GM19468 (cell line): ENCODE measurements around the gene NEAT1.

ENCODE experiments used
- ATAC-seq: cut with Tn5 transposase; IDR thresholded peaks from one replicate; pipeline ENCODE4 v1.9.1; 2021; ENCODE audit warnings: mild to moderate bottlenecking, moderate library complexity, moderate number of reproducible peaks; ENCODE audit not compliant: unreplicated experiment; ENCODE audit errors: extremely low read depth

NEAT1 gene

DNA sequence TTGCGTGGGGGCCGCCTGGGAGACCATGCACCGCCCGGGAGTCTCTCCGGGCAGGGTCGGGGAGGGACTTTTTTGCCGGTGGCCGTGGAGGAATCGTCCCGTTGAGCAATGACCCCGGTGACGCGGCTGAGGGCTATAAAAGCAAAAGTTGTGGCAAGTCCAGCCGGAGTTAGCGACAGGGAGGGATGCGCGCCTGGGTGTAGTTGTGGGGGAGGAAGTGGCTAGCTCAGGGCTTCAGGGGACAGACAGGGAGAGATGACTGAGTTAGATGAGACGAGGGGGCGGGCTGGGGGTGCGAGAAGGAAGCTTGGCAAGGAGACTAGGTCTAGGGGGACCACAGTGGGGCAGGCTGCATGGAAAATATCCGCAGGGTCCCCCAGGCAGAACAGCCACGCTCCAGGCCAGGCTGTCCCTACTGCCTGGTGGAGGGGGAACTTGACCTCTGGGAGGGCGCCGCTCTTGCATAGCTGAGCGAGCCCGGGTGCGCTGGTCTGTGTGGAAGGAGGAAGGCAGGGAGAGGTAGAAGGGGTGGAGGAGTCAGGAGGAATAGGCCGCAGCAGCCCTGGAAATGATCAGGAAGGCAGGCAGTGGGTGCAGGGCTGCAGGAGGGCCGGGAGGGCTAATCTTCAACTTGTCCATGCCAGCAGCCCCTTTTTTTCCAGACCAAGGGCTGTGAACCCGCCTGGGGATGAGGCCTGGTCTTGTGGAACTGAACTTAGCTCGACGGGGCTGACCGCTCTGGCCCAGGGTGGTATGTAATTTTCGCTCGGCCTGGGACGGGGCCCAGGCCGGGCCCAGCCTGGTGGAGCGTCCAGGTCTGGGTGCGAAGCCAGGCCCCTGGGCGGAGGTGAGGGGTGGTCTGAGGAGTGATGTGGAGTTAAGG is at the start of gene NEAT1:
TSS of gene NEAT1 (plus strand) at position 166 of the 883 bp plus-strand sequence.
- peak; percentile 10 for ATAC-seq

- ATAC-seq = no peak
Observed at GRCh38 chr11:65373839-65374580, 48.6 kb upstream of the NEAT1 start.

DNA sequence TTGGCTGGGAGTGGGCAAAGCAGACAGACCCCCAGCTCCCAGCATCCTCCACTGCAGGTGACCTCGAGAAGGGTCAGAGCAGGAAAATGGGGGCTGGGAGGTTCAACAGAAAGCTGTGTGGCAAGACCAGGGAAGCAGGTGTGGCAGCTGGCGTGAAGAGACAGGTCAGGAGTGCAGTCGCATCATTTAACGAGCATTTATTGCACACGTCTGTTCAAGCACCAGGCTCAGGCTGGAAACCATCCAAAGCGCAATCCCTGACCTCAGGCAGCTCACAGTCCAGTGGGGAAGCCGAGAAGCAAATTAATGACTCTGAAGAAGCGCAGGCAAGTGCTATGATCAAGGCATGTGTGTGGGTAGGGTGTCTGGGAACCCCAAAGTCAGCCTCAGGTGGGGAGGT is 47.6 kb upstream of the NEAT1 start:
- ATAC-seq = no peak

- no peak for ATAC-seq
Observed at GRCh38 chr11:65376138-65376713, 46.4 kb upstream of the NEAT1 start.

DNA sequence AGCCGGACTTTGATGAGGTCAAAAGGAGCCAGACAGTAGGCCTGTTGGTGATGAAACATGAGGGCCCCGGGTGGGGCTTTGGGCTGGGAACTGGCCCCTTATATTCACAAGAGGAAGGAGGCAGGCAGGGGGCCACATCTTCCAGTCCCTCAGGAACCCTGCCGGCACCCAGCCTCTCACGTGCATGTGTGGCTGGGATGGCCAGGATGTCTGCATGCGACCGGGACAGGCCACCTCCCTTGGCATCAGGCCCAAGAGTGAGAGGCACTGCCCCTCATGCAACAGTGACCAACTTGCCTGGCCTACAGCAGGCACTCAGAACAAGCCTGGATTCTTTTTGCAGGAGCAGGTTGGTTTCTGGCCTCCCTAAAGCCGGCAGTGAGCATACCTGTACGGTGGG is 45.6 kb upstream of the NEAT1 start:
- ATAC-seq = no peak

DNA sequence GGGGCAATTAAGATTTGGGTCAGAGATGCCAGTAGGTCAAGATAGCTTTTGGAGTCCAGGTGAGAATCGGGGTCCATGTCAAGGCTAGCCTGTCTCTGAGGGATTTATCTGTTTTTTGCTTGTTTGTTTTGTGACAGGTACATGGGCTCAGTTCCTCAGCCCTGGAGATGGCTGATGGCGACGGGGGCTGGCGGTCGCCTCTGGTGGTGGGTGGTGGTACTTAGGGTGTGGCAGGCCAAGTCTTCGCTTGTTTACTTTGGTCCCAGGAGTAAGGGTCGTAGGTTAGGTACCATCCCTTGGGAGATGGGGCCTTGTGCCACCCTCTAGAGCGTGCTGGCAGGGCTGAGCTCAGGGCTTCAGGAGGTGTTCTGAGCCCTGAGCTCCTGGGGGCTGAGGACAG is 44.8 kb upstream of the NEAT1 start:
- no peak for ATAC-seq

DNA sequence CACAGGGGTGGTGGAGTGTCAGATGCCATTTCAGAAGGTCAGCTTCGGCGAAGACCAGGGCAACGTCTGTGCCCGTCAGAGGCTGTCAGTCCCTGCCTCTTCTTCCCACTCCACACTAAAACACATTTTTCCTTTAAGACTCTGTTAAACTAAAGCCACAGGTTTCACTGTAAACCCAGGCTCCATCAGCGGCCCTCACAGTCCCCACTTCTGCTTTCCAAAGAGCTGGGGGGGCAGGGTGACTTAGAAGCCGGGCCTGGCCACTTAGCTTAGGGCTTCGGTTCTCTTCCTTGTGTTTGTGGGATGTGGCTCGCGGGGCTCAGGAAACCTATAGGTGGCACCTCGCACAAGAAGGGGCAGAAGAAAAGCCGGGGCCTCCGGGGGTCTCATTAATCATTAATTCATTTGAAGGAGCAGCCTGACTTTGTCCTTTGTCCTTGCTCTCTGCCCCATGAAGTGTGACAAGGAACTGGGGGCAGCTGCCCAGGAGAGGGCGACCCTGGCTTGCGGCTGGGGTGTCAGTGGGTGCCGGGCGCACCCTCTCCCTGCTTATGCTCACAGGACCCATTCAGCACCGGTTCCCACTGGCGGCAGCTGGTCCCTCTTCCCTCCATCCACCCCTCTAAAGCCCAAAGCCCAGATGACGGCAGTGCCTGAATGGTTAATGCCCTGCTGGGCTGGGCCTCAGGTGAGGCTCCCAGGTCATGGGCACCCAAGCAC is 44.2 kb upstream of the NEAT1 start:
- ATAC-seq = no peak

GRCh38 chr11:65378928-65379638 is 43.5 kb upstream of the NEAT1 start:
- ATAC-seq = no peak

DNA sequence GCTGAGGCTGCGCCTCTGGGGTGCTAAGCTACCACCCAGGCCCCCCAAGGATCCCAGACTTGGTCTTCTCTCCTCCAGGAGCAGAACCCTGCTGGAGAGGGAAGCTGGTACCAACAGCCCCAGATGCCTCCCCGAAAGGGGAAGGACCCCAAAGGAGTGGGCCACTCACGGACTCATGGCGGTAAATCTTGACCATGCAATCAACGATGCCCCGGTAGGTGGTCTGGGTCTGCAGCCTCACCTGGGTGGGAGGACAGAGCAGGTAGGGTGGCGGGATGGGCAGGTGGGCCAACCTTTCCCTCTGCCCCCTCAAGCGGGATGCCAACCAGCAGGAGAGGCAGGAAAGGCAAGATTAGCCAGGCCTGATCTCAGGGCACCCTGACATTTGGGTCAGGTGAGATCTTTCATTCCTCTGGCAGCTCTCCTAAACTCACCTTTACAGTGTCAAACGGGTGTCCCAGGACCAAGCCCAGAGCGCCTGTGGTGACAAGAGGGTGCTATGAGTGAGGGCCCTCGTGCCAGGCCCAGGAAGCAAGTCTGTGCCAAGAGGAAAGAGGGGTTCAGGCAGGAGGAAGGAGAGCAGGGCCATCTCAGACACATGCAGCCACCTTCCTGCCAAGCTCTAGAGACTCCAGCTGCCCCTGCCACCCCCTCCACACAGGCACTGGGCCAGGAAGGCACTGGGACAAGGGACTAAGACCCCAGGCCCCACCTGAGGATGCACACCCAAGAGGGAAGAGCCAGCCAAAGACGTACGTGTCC is 42.7 kb upstream of the NEAT1 start:
- ATAC-seq = no peak

DNA sequence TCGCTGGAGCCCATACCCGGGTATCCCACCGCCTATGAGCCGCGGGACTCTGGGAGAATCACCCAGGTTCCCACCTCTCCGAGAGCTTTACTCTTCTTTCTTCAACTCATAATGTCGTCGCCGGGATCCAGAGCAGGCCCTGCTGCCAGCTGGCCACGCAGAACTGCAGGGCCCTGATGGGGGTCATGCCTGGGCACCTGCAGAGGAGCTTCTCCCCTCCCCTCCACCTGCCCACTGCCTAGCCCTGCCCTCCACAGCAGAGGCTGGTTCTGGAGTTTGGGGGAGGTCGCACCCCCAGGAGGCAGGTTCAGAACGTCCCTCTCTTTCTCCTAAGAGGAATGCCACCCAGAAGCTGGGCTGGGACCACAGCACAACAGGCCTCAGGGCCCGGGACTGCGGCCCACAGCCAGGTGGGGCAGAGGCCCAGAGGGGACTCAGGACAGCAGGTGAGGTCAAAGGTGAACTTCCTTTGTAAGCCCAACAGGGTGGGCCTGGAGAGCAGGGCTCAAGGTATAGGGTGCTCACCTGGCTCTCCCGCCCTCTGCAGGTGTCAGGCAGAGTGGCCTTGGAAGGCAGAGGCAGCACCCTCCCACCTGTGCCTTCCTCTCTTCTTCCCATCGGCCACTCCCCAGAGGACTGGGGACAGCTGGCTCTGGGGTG is 42.0 kb upstream of the NEAT1 start:
- ATAC-seq = no peak

DNA sequence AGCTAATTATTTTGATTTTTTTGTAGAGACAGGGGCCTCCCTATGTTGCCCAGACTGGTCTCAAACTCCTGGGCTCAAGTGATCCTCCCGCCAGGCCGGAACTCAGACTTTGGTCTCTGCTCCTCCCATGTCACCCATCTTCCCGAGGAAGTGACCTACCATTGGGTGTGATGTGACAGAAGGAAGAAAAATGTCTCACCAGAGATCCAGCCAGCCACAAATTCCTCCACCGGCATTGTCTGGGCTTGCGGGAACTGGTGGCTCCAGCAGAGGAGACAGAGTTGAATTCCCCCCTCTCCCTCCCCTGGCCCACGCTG is 40.9 kb upstream of the NEAT1 start:
- ATAC-seq = no peak

GRCh38 chr11:65382033-65382803 is 40.4 kb upstream of the NEAT1 start, which contains the start of gene SLC25A45:
Gene SLC25A45 (minus strand): TSS chr11:65382646. CDS start chr11:65381951, 695 bp downstream.
- peak; percentile 50 for ATAC-seq

DNA sequence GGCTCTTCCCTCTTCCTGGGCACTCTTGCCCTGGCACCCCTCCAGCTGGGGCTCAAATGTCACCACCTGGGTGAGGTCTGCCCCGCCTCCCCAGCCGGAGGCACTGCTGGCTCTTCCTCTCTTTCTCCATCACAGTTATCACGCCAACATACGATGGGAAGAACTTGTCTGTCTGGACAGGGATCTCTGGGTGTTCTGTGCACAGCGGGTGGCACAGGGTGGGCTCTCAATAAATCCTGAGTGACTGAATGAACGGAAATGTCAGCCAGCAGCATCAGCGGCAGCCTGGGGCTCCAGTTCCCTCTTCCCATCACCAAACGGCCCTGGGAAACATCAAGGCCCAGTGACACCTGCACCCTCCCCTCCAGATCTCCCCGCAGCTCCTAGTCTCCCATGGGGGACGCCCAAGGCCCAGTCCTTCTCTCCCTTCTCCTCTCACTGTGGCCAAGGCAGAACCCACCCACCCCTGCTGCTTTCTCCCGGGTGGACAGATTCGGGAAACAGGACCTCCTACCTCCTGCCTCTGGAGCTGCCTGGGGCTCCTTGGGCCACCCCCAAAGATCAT is 39.7 kb upstream of the NEAT1 start:
- no peak for ATAC-seq

DNA sequence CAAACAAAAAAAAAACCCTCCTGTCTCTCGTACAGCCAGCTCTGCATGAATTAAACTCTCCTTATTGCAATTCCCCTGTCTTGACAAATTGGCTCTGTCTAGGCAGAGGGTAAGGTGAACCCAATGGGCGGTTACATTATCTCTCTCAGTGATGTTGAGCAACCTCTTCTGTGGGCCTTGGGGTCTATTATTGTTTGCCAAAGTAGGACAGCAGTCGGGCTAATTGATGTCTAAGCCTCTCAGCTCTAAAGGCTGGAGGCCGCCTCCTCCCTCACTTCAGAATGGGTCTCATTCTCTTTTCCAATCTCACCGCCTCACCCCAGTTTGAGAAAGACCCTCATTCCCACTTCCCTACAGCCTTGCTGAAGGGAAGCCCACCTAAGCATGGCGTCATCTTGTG is 38.8 kb upstream of the NEAT1 start:
- no peak for ATAC-seq

DNA sequence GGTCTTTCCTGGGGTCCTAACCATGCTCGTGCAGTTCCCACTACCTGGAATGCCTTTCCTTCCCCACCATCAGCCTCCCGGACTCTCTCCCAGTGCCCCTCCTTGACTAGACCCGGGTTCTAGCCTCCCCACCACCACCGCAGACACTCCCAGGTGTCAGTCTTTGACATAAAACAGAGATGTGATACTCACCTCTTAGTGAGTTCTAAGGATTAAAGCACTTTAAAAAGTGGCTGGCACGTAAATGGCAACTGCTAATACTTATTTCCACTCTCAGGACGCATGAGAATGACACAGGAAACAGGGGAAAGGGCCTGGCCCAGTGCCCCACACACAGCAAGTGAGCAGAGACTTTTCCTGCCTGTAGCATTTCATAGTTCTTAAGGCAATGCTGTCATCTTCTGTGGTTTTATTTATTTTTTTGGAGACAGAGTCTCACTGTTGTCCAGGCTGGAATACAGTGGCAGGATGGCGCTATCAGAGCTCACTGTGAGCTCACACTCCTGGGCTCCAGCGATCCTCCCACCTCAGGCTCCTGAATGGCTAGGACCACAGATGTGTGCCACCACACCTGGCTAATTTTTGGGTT is 38.2 kb upstream of the NEAT1 start:
- ATAC-seq = no peak

DNA sequence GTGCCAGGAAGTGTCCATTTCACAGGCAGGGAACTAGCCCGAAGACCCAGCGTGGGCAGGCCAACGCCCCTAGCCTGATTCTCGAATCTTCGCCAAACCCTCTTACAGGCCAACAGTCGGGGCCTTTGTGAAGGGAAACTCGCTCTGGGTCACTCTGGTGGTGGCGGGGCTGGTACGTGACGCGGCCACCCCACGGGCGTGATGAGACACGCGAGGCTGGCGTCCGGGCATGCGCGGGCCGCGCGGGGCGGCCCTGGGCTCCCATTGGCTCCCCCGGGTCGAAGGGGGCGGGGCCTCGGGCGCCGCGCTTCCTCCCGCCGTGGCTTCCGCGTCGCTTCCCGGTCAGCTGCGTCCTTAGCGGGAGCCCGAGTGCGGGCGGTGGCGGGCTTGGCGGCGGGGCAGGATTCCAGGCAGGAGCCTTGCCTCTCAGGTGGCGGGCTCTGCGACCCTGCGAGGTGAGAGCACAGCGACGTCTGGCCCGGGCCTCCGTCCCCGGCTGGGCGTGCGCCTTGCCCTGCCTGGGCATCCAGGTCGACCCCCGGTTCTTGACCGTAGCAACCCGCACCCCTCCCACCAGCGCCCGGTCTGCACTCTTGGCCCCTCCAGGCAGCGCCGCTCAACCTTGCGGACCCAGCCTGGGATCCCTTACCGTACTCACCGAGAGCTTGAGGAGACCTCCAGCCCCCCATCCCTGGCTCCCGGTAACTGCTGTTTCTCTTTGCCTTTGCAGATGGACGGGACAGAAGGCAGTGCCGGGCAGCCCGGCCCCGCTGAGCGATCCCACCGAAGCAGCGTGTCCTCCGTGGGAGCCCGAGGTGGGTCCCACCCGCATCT is 36.1 kb upstream of the NEAT1 start, which contains the start of gene FRMD8:
TSS of gene FRMD8 (plus strand) at position 331 of the 834 bp plus-strand sequence. CDS start at position 731, 400 bp downstream.
- ATAC-seq = no peak
